A375 (cell line): ENCODE results near the gene LEPR. TPM values are rescaled to one million over a fixed set of nuclear protein-coding genes. Genes with fewer than 3 reads are reported as not detected.

Source experiments
- small RNA-seq: library from RNA; depleted of rRNA; stranded (forward); fragments of <200 nt; gene quantifications from one replicate; pipeline ENCODE3, GENCODE V24; 2014
- total RNA-seq: library from RNA; depleted of rRNA; stranded (reverse); fragments of >200 nt; shearing (Covaris generic); gene quantifications from 2 replicates; pipeline ENCODE4 v1.2.3, GENCODE V29; 2014; rRNA removed

LEPR gene, protein sequence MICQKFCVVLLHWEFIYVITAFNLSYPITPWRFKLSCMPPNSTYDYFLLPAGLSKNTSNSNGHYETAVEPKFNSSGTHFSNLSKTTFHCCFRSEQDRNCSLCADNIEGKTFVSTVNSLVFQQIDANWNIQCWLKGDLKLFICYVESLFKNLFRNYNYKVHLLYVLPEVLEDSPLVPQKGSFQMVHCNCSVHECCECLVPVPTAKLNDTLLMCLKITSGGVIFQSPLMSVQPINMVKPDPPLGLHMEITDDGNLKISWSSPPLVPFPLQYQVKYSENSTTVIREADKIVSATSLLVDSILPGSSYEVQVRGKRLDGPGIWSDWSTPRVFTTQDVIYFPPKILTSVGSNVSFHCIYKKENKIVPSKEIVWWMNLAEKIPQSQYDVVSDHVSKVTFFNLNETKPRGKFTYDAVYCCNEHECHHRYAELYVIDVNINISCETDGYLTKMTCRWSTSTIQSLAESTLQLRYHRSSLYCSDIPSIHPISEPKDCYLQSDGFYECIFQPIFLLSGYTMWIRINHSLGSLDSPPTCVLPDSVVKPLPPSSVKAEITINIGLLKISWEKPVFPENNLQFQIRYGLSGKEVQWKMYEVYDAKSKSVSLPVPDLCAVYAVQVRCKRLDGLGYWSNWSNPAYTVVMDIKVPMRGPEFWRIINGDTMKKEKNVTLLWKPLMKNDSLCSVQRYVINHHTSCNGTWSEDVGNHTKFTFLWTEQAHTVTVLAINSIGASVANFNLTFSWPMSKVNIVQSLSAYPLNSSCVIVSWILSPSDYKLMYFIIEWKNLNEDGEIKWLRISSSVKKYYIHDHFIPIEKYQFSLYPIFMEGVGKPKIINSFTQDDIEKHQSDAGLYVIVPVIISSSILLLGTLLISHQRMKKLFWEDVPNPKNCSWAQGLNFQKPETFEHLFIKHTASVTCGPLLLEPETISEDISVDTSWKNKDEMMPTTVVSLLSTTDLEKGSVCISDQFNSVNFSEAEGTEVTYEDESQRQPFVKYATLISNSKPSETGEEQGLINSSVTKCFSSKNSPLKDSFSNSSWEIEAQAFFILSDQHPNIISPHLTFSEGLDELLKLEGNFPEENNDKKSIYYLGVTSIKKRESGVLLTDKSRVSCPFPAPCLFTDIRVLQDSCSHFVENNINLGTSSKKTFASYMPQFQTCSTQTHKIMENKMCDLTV
- 2.3 and 3.0 TPM in 2 replicates for total RNA-seq

DNA sequence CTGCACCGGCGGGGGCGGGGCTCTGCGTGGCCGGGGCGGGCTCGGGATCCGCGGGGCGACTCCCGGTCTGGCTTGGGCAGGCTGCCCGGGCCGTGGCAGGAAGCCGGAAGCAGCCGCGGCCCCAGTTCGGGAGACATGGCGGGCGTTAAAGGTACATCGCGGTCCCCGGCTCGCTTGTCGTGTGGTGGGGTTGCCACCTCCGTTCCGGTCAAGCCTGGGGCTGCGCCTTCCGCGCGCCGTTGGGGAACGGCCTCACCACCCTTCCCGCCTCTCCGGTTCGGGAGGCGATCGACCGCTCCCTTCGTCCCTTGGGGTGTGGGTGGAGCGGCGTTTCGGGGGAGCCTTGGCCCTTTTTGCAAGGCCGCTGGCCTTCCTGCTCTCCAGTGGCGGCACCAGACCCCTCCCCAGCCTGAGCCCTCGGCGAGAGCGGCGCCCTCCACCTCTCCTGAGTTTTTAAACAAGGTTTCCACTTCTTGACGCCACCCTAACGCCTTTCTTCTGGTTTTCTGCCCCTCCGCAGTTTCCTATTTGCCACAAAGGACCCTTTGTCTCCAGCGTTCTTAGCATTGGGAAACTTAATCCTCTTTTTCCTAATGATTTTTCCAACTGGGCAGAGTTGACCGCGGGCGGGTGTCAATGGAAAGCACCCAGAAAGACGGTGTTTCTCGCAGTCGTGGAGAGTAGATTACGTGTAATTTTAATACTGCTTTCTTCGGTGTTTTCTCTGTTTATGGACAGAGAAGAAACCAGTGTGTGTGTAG lies at the start of gene LEPR, which contains the start of gene LEPROT:
Gene LEPR (plus strand): TSS at position 79 of the 761 bp plus-strand sequence. CDS start 144,898 bp downstream, outside the sequence.
Gene LEPROT (plus strand): TSS at position 79 of the 761 bp plus-strand sequence. CDS start 57 bp downstream, at position 136.

Small RNA genes within 50 kb of the gene (small RNA-seq; reads per million reads assigned to genes)
- gene RNU2-15P: not detected

Other genes with a start within 250 kb of the LEPR start
- gene DNAJC6, start 111.1 kb upstream of the LEPR start, total RNA-seq: 7.8 and 8.2 TPM in 2 replicates
- 24.2 and 33.9 TPM in 2 replicates for gene LEPROT, start within 50 bp of the LEPR start, total RNA-seq